Ishikawa (cell line): Measurements from ENCODE around the gene ANKRD44.

Source experiments
- CEBPB ChIP-seq: IDR thresholded peaks from 2 replicates; pipeline ENCODE4 v1.6.1; 2012
- CREB1 ChIP-seq: IDR thresholded peaks from 2 replicates; pipeline ENCODE4 v1.6.1; 2012; ENCODE audit warnings: low read depth
- EGR1 ChIP-seq: IDR thresholded peaks from 2 replicates; pipeline ENCODE4 v1.6.1; 2012
- EP300 ChIP-seq: IDR thresholded peaks from 2 replicates; pipeline ENCODE4 v1.6.1; 2012; ENCODE audit warnings: borderline replicate concordance
- FOXM1 ChIP-seq: IDR thresholded peaks from 2 replicates; pipeline ENCODE4 v1.6.1; 2012; ENCODE audit warnings: low read depth, borderline replicate concordance
- MAX ChIP-seq: IDR thresholded peaks from 2 replicates; pipeline ENCODE4 v1.6.1; 2012
- NFIC ChIP-seq: IDR thresholded peaks from 2 replicates; pipeline ENCODE4 v1.6.1; 2012
- RAD21 ChIP-seq: IDR thresholded peaks from 2 replicates; pipeline ENCODE4 v1.6.1; 2012; ENCODE audit warnings: low read depth
- REST ChIP-seq: IDR thresholded peaks from 2 replicates; pipeline ENCODE4 v1.6.1; 2012; ENCODE audit warnings: low read depth, mild to moderate bottlenecking
- TAF1 ChIP-seq: IDR thresholded peaks from 2 replicates; pipeline ENCODE4 v1.6.1; 2012; ENCODE audit warnings: low read depth, mild to moderate bottlenecking
- TCF12 ChIP-seq: IDR thresholded peaks from 2 replicates; pipeline ENCODE4 v1.6.1; 2012; ENCODE audit warnings: low read depth
- TEAD4 ChIP-seq: IDR thresholded peaks from 2 replicates; pipeline ENCODE4 v1.6.1; 2012
- USF1 ChIP-seq: IDR thresholded peaks from 2 replicates; pipeline ENCODE4 v1.6.1; 2012
- YY1 ChIP-seq: IDR thresholded peaks from 2 replicates; pipeline ENCODE4 v1.6.1; 2012; ENCODE audit warnings: low read depth
- ZBTB7A ChIP-seq: IDR thresholded peaks from 2 replicates; pipeline ENCODE4 v1.6.1; 2012; ENCODE audit warnings: low read depth

The ANKRD44 gene

GRCh38 chr2:197130318-197130717, 180.3 kb downstream of the ANKRD44 start:
- no peak for TF ChIP-seq EP300
- TF ChIP-seq ZBTB7A, result no peak
- no peak for TF ChIP-seq CREB1
- no peak for TF ChIP-seq FOXM1

GRCh38 chr2:197128897-197129296, 181.7 kb downstream of the ANKRD44 start:
- TF ChIP-seq CEBPB (no peak), EGR1 (no peak), FOXM1 (no peak), TAF1 (no peak), YY1 (no peak), CREB1 (no peak), REST (no peak), TCF12 (no peak), TEAD4 (no peak), MAX (no peak), EP300 (no peak), RAD21 (no peak), USF1 (no peak), ZBTB7A (no peak), NFIC (no peak)

GRCh38 chr2:197128126-197128525, 182.5 kb downstream of the ANKRD44 start:
- TF ChIP-seq TEAD4, result no peak
- TF ChIP-seq RAD21, result no peak
- TF ChIP-seq REST, result no peak
- no peak for TF ChIP-seq EGR1
- no peak for TF ChIP-seq ZBTB7A
- TF ChIP-seq MAX, result no peak
- TF ChIP-seq NFIC, result no peak
- no peak for TF ChIP-seq CEBPB
- no peak for TF ChIP-seq CREB1
- TF ChIP-seq USF1, result no peak
- TF ChIP-seq TAF1, result no peak
- TF ChIP-seq TCF12, result no peak
- TF ChIP-seq FOXM1, result no peak
- no peak for TF ChIP-seq YY1
- TF ChIP-seq EP300, result no peak

GRCh38 chr2:197126630-197127352, 183.8 kb downstream of the ANKRD44 start:
- TF ChIP-seq EP300 (no peak), CREB1 (no peak), EGR1 (no peak), RAD21 (no peak), ZBTB7A (no peak), YY1 (no peak), NFIC (no peak), FOXM1 (no peak), TCF12 (no peak)

- TF ChIP-seq EGR1 (no peak), REST (no peak), TEAD4 (no peak), CEBPB (no peak), YY1 (no peak), TCF12 (no peak), RAD21 (no peak), EP300 (no peak), FOXM1 (no peak), CREB1 (no peak)
Measured at GRCh38 chr2:197124639-197125390, 185.8 kb downstream of the ANKRD44 start.
